Measurements from ENCODE around the gene ZIC1. TPM values are rescaled to one million over a fixed set of nuclear protein-coding genes. Genes with fewer than 3 reads are reported as not detected.

ZIC1 gene
- total RNA-seq, result not detected in 2 replicates

DNA sequence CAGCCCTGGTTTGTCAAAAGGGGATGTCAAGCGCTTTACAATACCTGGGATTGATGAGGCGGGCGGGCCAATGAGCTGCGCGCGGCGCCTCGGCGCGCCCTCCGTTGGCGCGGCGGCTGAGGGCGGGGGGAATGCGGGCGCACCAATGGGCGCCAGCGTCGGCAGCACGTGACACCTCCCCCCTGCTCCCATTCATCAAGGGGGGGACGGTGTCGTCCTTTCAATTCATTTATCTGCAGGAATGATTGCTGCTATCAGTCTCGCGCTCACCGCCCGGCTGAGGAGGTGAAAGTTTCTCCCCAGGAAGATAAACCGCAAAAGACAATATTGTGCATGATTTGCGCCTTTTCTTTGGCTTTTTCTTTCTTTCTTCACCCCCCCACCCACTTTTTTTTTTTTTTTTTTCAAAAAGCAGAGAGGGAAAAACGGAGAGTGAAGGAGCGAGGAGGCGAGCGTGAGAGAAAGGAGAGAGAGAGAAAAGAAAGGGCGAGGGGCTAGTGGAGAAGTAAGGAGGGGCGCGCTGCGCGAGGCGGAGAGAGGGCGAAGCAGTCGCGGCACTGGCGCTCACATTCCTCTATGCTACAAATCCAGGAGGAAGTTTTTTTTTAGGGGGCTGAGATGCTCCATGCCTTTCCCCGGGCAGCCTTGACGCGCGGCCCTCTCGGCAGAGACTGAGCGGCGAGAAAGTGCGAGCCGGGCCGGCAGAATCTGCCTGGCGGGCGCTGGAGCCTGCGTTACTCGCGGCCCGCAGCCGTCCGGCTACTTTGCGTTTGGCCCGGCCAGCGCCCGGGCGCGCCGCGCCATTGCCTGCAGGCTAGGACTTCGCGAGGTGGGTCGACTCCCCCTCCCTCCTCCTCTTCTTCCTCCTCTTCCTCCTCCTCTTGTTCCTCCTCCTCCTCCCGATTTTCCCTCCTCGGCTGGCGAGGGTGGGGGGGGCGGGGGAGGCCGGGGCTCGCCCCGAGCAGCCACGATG lies at the start of gene ZIC1:
Gene ZIC1 (plus strand): TSS at position 223 of the 973 bp plus-strand sequence. CDS start 748 bp downstream, at position 971.

DNA sequence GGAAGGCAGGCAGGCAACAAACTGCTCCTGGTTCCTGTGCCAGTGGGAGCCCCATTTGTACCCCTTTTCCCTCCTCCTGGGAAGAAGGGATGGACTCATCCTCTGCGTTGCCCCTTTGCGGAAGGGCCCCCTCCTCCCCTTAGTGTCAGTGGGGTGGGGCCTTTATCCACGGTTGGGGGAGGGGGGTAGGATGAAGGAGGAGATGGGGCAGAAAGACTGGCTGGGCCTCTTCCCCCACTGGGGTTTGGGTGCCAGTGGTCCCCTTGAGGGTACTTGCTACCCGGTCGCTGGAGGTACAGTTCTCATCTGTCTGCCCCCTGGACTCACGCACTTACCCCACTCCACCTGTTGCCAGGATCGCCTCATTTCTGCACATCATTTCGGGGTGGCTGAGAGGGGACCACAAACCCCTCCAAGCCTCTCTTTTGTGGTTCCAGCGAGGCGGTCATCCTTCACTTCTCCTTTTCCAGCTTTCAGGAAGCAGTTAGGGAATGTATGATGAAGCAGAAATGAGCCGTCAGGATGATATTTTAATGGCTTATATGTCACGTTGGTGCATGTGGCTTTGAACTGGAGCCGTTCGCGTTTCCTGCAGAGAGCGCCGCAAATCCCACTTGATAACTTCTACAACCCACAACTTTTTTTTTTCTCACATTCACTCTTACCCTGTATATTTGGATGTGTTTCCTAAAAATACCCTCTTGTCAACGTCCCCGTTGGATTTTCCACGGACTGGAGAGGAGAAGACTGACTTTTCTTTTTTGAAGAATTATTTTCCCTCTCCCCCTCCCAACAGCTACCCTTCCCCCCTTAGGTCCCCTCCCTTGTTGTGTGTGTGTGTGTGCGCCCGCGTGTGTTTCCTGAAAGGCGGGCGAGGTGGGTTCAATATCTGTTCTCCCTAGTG lies 2.9 kb upstream of the ZIC1 start, which contains the start of gene ZIC4:
Gene ZIC4 (minus strand): TSS at position 516 of the 904 bp plus-strand sequence. CDS start 3,746 bp downstream, outside the sequence.

Other genes starting within 250 kb of the ZIC1 start
- gene ZIC4, start 2.8 kb upstream of the ZIC1 start, total RNA-seq, result not detected in 2 replicates